Hypothalamus (tissue), 51 donors: ENCODE results near the gene SIRT3.
"Not testable (repeated sequence)": the region's sequence is repeated elsewhere in the genome, so short reads cannot be mapped to it uniquely, and the experiment has no call there.

Experiments used
- DNase-seq, 51 donors: peaks; one replicate each; lab custom pipeline; 2025; lab: John Stamatoyannopoulos, UW

Gene SIRT3

GRCh38 chr11:206002-206384, 30.1 kb downstream of the SIRT3 start:
- no peak for DNase-seq

- DNase-seq: no peak
Observed at GRCh38 chr11:205221-206001, 30.7 kb downstream of the SIRT3 start.

- DNase-seq: no peak
Observed at GRCh38 chr11:204587-205109, 31.5 kb downstream of the SIRT3 start.

- DNase-seq: no peak
Observed at GRCh38 chr11:203945-204586, 32.1 kb downstream of the SIRT3 start.

- DNase-seq: no peak
Observed at GRCh38 chr11:203056-203944, 32.8 kb downstream of the SIRT3 start.

GRCh38 chr11:202490-202889, 33.7 kb downstream of the SIRT3 start:
- no peak for DNase-seq

- no peak for DNase-seq
Observed at GRCh38 chr11:201966-202365, 34.2 kb downstream of the SIRT3 start.

GRCh38 chr11:200224-201003, 35.7 kb downstream of the SIRT3 start:
- DNase-seq: no peak

- no peak for DNase-seq
Observed at GRCh38 chr11:199782-200181, 36.4 kb downstream of the SIRT3 start.

GRCh38 chr11:199004-199581, 37.0 kb downstream of the SIRT3 start:
- DNase-seq: no peak

GRCh38 chr11:198236-198806, 37.8 kb downstream of the SIRT3 start:
- DNase-seq: no peak

- no peak for DNase-seq
Observed at GRCh38 chr11:197741-198235, 38.4 kb downstream of the SIRT3 start.

- no peak for DNase-seq
Observed at GRCh38 chr11:196786-197731, 39.1 kb downstream of the SIRT3 start.

GRCh38 chr11:193481-193880, 42.7 kb downstream of the SIRT3 start:
- DNase-seq: not testable (repeated sequence)

- DNase-seq: not testable (repeated sequence)
Observed at GRCh38 chr11:192674-193128, 43.4 kb downstream of the SIRT3 start, which contains the start of gene SCGB1C1. Gene SCGB1C1 (plus strand): TSS chr11:193078. CDS start chr11:193100, 22 bp downstream.

- DNase-seq: not testable (repeated sequence)
Observed at GRCh38 chr11:191490-192478, 44.4 kb downstream of the SIRT3 start.

- not testable (repeated sequence) for DNase-seq
Observed at GRCh38 chr11:190546-190945, 45.6 kb downstream of the SIRT3 start.
